HG03460 (cell line): Measurements from ENCODE around the gene CREBRF.
"Not testable (repeated sequence)": the region's sequence is repeated elsewhere in the genome, so short reads cannot be mapped to it uniquely, and the experiment has no call there.

Experiments
- ATAC-seq: cut with Tn5 transposase; IDR thresholded peaks from one replicate; pipeline ENCODE4 v1.9.1; 2021; ENCODE audit not compliant: unreplicated experiment

CREBRF gene

DNA sequence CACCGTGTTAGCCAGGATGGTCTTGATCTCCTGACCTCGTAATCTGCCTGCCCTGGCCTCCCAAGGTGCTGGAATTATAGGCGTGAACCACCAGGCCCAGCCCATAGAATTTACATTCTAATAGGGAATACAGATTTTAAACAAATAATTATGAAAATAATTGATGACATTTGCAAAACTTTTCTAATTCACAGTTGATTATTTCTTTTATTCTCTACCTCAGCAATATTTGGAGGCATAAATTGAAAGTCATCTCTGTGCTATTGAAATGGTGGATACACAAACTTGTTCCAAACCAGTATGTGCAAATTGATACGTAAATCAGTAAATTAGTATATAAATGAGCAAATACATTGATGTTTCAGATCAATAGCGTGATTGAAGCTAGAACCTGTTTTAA is 96.4 kb downstream of the CREBRF start:
- ATAC-seq = no peak

DNA sequence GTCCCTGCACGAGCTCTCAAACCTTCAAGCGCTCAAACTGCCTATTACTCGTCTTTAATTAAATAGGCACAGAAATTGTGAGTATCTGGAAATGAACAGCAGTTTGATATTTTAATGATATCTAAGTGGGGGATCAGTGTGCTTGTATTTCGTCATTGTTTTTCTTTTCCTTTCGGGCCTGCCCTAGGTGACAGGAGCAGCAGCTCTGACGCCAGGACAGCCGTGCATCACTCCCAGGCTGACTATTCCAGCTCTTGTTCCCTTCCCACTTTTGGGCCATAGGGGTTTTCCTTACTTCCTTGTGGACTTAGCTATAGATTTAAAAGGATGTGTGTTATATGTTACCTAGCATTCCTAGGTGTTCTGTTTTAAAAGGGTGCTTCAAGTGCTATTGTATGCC is 97.7 kb downstream of the CREBRF start:
- no peak for ATAC-seq

DNA sequence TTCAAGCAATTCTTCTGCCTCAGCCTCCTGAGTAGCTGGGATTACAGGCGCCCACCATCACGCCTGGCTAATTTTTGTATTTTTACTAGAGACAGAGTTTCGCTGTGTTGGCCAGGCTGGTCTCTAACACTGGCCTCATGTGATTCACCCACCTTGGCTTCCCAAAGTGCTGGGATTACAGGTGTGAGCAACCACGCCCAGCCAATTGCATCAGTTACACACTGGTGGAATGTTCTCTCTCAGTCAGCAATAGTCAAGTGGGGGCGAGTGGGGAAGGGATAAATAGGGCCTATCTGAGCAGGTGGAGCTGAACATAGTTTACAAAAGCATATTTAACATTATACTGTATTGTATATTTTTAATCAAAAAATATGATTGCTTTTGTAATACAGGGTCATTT is 98.5 kb downstream of the CREBRF start:
- not testable (repeated sequence) for ATAC-seq

DNA sequence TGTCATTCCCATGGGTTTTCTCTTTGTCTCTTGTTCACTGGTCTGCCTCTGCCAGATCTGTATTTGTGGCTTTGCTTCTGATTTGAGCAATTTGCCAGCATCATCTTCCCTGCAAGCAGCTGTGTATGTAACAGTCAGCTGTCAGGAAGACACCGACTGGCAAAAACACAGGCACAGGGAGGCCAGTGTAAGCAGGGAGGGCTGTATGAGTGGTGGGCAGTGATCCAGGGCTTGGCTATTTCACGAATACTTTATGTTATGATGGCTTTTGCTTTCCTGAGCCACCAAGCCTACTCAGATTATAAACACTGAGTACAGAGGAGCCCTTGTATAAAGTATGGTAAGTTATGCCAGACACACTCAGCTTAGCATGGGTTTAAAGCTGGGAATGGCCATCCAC is 99.8 kb downstream of the CREBRF start:
- no peak for ATAC-seq

DNA sequence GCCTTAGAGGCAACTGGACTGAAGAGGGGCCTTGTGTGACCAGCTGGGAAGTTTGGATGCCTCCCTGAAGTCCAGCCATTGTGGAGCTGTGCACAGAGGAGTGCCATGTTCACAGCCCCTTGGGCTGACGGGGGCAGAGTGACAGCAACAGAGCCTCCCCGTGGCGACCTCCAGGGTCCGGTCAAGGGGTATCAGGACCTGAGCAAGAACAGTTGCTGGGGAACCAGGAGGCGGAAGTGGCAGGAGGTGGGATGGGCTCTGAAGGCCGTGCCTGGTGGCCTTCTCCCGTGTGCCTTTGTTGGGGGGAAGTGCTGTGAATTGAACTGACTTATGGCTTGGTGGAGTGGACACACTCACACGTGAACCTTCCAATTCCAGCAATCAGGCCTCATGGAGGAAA is 102.2 kb downstream of the CREBRF start:
- ATAC-seq = no peak

DNA sequence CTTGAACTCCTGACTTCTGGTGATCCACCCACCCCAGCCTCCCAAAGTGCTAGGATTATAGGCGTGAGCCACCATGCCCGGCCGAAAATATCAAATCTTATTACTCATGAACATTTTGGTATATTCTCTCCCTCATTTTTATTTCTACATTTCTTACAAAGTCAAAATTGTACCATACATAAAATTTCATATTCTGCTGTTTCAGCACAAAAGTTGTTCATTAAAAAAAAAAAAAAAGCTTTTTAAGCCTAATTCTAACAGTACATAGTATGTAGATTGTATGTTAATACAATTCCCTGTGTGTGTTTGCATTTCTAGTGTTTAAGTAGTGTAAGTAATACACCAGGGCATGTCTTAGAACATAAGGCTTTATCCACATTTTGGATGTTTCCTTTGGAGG is 103.1 kb downstream of the CREBRF start:
- ATAC-seq = no peak

DNA sequence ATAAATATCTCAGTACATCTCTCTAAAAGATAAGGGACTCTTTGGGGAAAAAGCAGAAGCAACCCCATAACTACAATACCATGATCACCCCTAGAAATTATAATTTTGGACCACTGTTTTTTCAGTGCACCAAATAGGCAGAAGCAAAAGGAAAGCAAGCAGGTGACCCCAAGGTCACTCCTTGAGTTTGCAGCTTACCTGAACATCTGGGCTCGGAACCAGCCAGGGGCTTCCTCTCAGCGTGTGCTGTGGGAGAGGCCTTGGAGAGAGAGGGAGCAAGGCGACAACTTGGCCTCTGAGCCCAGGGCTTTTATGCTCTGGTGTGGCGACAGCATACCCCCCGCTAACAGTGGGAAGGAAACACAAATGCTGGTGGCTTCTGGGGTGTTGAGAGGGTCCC is 105.0 kb downstream of the CREBRF start:
- ATAC-seq = no peak

DNA sequence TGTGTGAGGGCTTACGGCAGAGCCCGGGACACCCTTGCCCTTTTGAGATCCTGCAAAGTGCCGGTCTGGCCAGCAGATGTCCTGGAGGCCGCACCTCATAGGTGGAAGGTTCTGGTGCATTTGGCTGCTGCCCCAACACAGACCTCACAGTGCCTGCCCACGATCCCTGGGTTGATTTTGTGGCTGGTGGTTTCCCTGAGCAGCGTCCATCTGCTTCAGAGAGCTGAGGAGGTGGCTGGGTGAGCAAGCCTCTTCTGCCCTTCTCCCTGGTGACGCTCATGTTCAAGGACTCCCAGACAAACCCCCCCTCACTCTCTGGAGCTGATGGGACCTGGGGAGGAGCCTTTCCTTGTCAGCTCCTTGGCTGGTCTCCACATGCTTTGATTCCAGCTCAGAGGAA is 107.1 kb downstream of the CREBRF start:
- no peak for ATAC-seq

DNA sequence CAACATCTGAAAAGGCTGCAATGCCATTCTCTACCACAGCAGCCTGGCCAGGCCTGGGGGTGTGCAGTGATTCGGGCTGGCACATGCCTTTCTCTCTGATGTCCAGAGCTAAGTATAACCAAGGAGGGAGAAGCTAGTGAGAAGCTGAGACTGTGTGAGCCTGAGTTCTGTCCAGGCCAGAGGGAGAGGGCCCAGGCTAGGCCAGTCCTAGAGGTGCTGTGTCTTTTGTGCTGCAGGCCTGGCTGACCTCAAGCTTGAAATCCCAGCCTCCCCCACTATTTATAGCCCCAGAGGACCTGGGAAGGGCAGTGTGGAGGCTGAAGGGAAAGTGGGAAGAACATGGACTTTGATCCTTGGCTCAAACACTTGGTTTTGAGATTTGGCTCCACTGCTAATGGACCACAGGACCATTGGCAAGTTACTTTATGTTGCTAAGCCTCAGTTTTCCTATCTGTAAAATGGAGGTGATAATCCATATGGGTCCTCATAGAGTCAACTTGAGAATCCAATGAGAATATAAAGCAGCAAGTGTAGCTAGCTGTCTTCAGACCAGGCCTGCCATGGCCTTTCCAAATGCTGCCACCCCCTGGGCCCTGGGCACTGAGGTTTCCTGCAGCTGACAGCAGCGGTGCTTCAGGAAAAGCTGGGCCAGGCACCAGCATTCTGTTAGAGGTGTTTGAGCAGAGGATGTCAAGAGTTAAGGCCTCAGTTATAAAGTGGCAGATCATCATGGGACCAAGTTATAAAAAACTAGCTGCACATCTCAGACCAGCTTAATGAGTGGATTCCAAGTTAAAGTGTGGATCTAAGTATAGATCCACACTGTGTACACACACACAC is 109.2 kb downstream of the CREBRF start:
- no peak for ATAC-seq

DNA sequence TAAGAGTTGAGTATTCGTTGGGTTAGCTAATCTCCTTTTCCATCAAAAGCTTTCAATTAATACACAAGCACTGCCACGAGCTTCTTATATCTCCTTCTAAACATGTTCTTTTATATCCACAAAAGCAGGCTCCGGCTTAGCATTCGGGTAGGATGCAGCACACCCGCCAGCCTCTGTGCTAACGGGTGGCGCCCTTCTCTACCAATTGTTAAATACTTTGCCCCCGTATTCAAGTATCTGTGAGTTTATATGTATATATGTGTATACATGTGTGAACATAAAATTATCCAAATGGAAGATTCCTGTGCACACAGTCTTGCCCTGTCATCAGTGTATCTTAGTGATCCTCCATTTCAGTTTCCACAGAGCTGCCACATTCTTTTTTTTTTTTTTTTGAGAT is 116.0 kb downstream of the CREBRF start:
- no peak for ATAC-seq

DNA sequence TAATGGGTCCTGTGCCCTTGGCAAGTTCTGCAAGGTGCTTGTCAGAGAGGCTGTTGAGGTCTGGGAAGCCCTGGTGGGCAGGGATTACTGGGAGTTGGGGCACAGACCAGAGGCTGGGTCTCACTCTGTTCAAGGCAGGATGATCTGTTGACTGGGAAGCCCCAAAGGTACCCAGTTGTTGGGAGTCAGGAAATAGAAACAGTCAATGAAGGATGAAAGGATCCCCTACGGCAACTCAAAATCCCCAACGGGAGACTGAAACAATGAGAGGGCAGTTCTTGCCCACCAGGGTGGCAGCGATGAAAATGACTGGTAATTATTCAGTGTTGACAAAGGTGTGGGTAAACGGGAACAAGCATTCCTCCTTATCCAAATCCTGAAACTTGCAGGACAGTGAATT is 119.4 kb downstream of the CREBRF start:
- ATAC-seq = no peak

DNA sequence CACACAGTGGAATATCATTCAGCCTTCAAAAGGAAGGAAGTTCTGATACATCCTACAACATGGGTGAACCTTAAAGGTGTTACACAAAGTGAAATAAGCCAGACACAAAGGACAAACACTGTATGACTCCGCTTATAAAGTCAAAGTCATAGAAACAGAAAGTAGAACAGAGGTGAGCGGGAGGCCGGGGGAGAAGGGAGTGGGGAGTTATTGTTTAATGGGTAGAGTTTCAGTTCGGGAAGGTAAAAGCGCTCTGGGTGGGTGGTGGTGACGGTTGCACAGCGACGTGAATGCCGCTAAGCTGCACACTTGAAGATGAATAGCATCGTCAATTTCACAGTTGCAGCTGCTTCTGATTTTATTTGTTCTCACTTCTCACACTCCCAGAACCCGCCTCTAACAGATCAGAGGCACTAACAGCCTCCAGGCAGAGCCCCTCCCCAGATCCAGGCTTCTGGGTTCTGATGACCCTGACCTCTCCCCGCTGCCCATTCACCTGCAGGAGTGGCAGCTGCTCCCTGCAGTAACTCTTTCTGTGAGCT is 122.3 kb downstream of the CREBRF start:
- ATAC-seq = no peak

DNA sequence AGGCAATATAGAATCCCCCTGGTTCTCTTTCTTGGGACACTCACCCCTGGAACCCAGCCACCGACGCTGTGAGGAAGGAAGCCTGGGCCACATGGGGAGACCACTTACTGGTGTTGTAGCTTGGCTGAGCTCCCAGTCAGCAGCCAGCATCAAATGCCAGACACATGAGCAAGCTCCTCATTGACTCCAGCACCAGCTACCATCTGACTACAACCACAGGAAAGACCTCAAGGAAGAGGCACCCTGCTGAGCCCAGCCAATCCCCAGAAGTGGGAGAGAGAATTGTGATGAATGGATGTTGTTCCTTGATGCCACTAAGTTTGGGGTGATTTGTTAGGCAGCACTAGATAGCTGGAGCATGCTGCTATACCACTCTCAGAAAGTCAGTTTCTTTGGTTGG is 124.2 kb downstream of the CREBRF start:
- no peak for ATAC-seq

DNA sequence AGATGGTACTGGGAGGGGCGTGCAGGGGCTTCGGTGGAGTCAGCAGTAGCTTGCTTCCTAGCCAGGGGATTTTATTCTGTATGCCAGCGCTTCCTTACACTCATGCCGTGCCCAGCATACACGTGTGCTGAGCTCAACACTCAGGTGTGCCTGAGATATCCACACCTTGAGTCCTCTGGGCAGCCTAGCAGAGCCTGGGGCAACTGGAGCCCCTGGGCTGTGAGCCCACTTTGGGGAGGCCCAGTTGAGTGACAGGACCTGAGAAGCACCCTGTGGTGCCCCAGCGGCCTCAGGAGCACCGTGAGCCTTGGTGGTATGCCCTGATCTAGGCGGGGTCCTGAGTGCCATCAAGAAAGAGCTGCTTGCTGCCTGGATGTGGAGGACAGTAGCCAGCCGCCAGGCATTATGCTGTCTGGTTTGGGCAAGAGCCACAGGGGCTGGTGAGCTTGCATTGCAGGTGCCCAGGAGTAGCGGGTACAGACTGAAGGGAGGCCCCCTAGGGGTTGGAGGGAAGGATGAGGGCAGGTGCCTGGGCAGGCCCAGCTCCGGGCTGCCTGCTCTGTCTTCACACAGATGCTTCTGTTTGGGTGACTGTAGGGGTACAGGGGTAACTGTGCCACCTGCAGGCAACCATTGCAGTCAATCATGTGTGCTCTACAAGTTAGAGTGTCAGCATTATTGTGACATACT is 131.0 kb downstream of the CREBRF start:
- no peak for ATAC-seq

DNA sequence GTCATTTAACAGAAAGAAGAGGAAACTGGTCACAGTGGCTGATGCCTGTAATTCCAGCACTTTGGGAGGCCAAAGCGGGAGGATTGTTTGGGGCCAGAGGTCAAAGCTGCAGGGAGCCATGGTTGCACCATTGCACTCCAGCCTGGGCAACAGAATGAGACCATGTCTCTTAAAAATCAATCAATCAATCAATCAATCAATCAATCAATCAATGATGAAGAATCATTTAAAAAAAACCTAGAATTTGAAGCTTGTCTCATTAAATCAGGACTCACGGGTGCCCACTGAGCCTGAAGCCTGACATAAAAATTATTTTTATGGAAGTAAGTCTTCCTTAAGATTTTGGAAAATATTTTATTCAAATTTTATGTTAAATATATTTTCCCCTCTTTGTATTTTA is 132.1 kb downstream of the CREBRF start:
- ATAC-seq = no peak
